ENCODE measurements around the gene RAB28.

RAB28 gene

GRCh38 chr4:13367691-13368090, 116.4 kb downstream of the RAB28 start:
- no peak for DNase-seq

DNA sequence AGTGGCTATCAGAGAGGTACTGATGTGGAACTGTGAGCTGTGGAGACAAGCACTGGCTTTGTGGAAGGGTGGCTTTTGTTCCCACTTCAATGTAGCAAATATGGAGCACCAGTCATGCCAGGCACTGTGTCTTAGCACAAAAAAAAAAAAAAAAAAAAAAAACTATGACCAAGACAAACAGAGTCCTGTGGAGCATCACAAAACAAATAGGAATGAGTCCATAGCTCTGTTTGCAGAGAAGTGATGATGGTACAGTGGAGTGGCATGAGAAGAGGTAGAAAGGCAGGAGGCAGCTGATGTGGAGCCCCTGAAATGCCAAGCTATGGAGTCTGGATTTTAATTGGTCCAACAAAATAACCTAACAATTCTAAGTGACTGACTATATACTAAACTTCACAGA, 116.9 kb downstream of the RAB28 start:
- DNase-seq, result no peak

- DNase-seq, result no peak
These were observed 118.9 kb downstream of the RAB28 start for GRCh38 chr4:13365195-13365594.

DNA sequence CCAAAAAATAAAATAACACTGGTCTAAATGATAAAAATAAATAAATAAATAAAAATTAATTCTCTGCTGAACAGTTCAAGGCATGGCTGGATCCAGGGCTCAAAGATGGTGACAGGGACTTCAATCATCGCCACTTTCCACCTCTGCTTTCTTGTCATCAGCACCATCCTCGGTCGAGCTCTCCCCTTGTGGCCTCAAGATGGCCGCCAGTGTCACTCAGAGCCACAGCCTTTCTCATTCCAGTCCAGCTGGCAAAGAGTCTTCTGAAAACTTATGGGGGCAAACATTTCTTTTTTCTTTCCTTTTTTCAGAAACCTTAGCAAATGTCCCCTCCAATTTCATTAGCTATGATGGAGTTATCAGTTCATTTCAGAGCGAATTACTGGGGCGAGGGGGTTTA, 119.5 kb downstream of the RAB28 start:
- DNase-seq, result no peak

GRCh38 chr4:13364172-13364571, 120.0 kb downstream of the RAB28 start:
- no peak for DNase-seq

- DNase-seq, result no peak
These were observed 124.3 kb downstream of the RAB28 start for GRCh38 chr4:13359809-13360208.

- no peak for DNase-seq
These were observed 128.8 kb downstream of the RAB28 start for GRCh38 chr4:13355111-13355880.

- no peak for DNase-seq
These were observed 135.0 kb downstream of the RAB28 start for GRCh38 chr4:13349096-13349495.

DNA sequence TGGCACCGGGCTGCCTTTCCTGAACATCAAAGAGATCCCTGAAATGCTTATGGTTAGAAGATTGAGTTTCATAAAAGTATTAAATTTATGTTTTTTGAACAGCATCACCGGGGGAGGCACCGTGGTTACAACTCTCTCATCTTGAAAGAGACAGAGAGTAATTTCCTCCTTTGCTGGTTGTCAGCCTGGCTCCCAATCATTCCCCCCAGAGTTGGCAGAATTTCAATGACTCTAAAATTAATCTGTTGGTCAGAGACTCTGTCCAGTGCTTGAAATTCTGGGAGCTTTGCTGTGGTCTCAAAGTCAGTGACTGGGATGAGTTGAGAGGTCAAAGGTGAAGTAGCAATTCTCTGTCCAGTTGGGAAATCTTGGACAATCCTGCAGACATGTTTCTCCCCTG, 135.9 kb downstream of the RAB28 start:
- no peak for DNase-seq

DNA sequence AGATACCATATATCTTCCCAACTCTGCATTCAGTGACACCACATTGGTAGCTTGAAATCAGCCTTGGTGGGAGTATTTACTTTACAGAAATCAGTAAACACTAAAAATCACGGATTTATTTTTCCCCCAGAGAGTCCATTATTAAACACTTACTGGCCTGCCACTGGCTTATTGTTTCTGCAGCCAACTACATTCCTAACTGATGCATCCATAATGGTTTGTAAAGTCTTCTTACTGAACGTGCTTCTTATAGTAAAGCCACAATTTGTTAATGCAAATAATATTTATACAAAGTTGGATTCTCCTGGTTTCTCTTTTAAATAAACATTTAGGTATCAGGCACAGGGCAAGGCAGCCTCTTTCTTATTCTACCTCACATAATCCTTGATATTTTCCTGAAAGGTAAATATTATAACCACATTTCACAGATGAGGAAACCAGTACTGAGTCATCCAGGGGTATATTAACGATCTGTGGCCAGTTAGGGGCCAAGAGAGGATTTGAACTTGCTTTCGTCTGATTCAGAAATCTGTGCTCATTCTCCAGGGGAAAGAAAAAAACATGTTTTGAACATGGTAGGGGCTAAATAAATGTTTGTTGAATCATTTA, 136.5 kb downstream of the RAB28 start:
- DNase-seq, result no peak

GRCh38 chr4:13344216-13344615, 139.9 kb downstream of the RAB28 start:
- DNase-seq, result no peak

DNA sequence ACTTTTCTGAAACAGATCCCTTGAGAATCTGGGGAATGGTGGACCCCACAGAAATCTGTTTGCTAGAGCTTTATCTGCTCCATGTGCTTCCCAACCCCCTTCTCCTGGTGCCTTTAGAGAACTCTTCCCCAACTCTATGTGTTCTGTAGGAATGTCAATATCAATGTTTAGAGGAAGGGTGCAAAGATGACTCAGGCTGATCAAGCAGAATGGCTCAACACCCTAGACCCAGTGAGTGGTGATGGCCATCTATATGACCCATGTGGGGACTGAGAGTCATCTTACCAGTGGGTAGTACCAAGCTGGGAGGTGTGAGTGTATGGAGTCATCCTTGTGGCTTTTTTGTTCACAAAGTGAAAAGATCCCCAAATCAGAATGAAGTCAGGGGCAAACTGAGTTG, 143.5 kb downstream of the RAB28 start:
- DNase-seq, result no peak

GRCh38 chr4:13331827-13332226, 152.3 kb downstream of the RAB28 start:
- no peak for DNase-seq

DNA sequence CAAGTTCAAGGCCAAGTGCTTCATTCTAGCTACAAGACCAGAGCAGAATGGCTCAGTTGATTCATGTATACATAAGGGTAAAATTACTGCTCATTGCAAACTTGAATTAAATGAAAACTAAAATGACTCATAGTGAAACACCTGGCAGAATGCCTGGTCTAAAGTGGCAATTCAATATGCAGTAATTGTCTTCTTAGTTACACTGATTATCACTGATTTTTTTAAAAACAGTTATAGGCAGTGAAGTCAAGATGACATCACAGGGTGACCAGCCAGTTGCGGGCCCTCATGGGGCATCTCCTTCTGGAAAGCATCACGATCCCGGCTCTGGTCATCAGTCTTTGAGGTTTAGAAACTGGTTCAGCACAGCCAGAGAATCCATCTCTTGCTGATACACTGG, 154.2 kb downstream of the RAB28 start:
- no peak for DNase-seq

- DNase-seq, result no peak
These were observed 154.7 kb downstream of the RAB28 start for GRCh38 chr4:13329340-13329850.

DNA sequence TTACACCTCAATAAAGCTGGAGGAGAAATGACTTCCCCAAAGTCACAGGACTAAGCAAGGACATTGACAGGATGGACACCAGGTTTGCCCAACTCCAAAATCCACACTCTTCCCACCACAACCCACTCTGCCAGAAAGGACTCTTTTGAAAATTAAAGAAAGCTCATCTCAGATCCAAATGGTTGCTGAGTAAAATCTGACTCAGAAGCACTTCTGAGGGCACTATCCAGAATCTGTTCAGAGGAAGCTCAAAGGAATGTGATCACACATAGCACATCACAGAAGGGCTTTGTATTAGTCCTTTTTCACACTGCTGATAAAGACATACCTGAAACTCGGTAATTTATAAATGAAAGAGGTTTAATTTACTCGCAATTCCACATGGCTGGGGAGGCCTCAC, 155.5 kb downstream of the RAB28 start:
- DNase-seq, result no peak

DNA sequence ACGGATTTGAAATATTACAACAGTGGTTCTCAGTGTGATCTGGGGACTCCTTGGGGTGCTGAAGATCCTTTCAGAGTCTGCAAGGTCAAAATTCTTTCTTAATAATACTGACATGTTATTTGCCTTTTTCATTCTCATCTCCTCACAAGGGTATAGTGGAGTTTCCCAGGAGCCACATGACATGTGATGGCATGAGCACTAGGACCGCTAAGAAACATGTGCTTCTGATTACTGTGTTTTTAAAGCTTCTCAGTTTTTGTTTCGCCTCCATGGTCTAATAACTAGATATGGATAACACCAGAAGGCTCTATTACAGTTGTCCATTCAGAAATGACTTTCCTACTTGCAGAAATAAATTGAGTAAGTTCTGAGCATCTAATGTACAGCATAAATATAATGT, 156.1 kb downstream of the RAB28 start:
- DNase-seq, result no peak

DNA sequence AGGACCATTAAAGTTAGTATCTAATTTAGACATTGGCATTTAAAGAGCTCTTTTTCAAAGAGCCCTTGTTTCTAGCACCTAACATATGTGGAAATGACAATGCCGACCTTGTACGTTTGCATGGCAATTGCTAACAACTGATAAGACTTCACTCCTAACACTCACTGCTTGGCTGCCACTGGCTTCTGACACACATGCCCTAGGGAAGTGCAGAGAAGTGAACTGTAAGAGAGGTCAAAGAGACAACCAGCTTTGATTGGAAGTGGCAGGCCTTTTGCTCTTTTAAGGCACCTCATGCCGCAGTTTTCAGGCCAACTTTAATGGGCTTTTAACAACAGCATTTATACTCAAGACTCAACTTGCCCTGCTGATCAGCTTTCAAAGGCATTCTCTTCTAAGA, 158.4 kb downstream of the RAB28 start:
- DNase-seq, result no peak

GRCh38 chr4:13323921-13324320, 160.2 kb downstream of the RAB28 start:
- DNase-seq, result no peak

GRCh38 chr4:13322681-13323101, 161.4 kb downstream of the RAB28 start:
- DNase-seq, result no peak
